Activated CD8-positive, alpha-beta memory T cell treated with anti-CD3 and anti-CD28 coated beads for 48 hours (primary cell): ENCODE data around the gene GNPTAB.
A peak's percentile ranks its signal among the peaks of the same experiment; 100 is the strongest.

Experiments
- DNase-seq, 3 experiments: peaks; one replicate each; pipeline ENCODE4 v3.0.0-alpha.2; 2020; ENCODE audit warnings: low read depth in 2 of 3, low spot score in 2 of 3

The GNPTAB gene

GRCh38 chr12:101697930-101698799 is 132.6 kb downstream of the GNPTAB start:
- peak in 1 of 3 experiments; percentile 23 for DNase-seq

GRCh38 chr12:101697197-101697929 is 133.4 kb downstream of the GNPTAB start, which contains the start of gene CHPT1:
Gene CHPT1, plus strand, starts transcription at chr12:101697640. Its CDS starts 222 bp downstream, at chr12:101697862.
- peak; percentile 33 to 43 (median 41) for DNase-seq

GRCh38 chr12:101696251-101697196 is 134.2 kb downstream of the GNPTAB start:
- peak in 1 of 3 experiments; percentile 5 for DNase-seq

GRCh38 chr12:101695706-101696105 is 135.1 kb downstream of the GNPTAB start:
- no peak for DNase-seq
